Activated CD8-positive, alpha-beta T cell treated with anti-CD3 and anti-CD28 coated beads for 36 hours (primary cell): ENCODE results near the gene BLMH. TPM values are rescaled to one million over a fixed set of nuclear protein-coding genes. Genes with fewer than 3 reads are reported as not detected.

ENCODE experiments used
- ATAC-seq: fragments of 200-7000 bp; cut with Tn5 transposase; one replicate; pipeline ENCODE4 v1.10.0; 2021; ENCODE audit warnings: mild to moderate bottlenecking, moderate library complexity
- CTCF ChIA-PET: fragments of 350-600 bp; sonication (Branson Sonifier 250); formaldehyde crosslinking; loops from one replicate; lab custom pipeline; 2021; ENCODE audit warnings: antibody characterized with exemption; lab: Charles Lee
- POLR2A ChIA-PET: fragments of 350-600 bp; sonication (Branson Sonifier 250); formaldehyde crosslinking; loops from one replicate; lab custom pipeline; 2021; ENCODE audit warnings: antibody characterized with exemption; lab: Charles Lee
- DNase-seq: peaks from one replicate; pipeline ENCODE4 v3.0.0-alpha.2; 2020
- H3K27ac Mint-ChIP-seq: one replicate; pipeline ENCODE4 v1.8.0; 2021; ENCODE audit warnings: mild to moderate bottlenecking, mixed read lengths
- H3K27me3 Mint-ChIP-seq: one replicate; pipeline ENCODE4 v1.8.0; 2021; ENCODE audit warnings: mixed read lengths
- H3K36me3 Mint-ChIP-seq: one replicate; pipeline ENCODE4 v1.8.0; 2021; ENCODE audit warnings: low read depth, mixed read lengths
- H3K4me1 Mint-ChIP-seq: one replicate; pipeline ENCODE4 v1.8.0; 2021; ENCODE audit warnings: low read depth, mixed read lengths
- H3K4me3 Mint-ChIP-seq: one replicate; pipeline ENCODE4 v1.8.0; 2021; ENCODE audit warnings: mild to moderate bottlenecking, moderate library complexity, mixed read lengths
- H3K9me3 Mint-ChIP-seq: one replicate; pipeline ENCODE4 v1.8.0; 2021; ENCODE audit warnings: mixed read lengths
- CTCF ChIP-seq: fragments of 200-600 bp; IDR thresholded peaks from one replicate; pipeline ENCODE4 v1.8.0; 2022; ENCODE audit warnings: antibody characterized with exemption, mild to moderate bottlenecking
- intact Hi-C: fragments of 100-400 bp; cut with micrococcal nuclease; formaldehyde crosslinking; loops from one replicate; pipeline ENCODE4 v1.10.0; 2022
- total RNA-seq, 2 experiments: library from RNA; stranded (reverse); gene quantifications; one replicate each; pipeline ENCODE4 v1.2.3, GENCODE V29; 2021

BLMH gene
- total RNA-seq, 2 experiments from 2014 or later = 75.9 to 78.6 TPM

GRCh38 chr17:30318155-30318554 lies 26.4 kb upstream of the BLMH start:
- intact Hi-C loops = no loop called here
- no peak overlapping the region for H3K27ac Mint-ChIP-seq
- no peaks in the 10 kb centered on the region for H3K27me3 Mint-ChIP-seq
- H3K36me3 Mint-ChIP-seq = no peaks in the 10 kb centered on the region
- no peak for TF ChIP-seq CTCF
- no peak for ATAC-seq
- DNase-seq = no peak
- POLR2A ChIA-PET = interaction anchor here (1.2 kb wide), 1 partner anchor 26 kb away, joined by 4 read pairs; the partner anchor contains the start of gene BLMH
- no peak overlapping the region for H3K4me3 Mint-ChIP-seq
- CTCF ChIA-PET = interaction anchor here (1.0 kb wide), 2 partner anchors 13 to 18 kb away, joined by 3 read pairs; no protein-coding TSS in a partner anchor
- H3K9me3 Mint-ChIP-seq = no peaks in the 10 kb centered on the region
- H3K4me1 Mint-ChIP-seq = peaks cover 5% of the 10 kb centered on the region

- POLR2A ChIA-PET = interaction anchor here (1.2 kb wide), 1 partner anchor 24 kb away, joined by 3 read pairs; no protein-coding TSS in a partner anchor
- CTCF ChIA-PET = interaction anchor here (2.6 kb wide), 1 partner anchor 20 kb away, joined by 10 read pairs; no protein-coding TSS in a partner anchor
These were observed 25.0 kb upstream of the BLMH start for GRCh38 chr17:30316736-30317135.

GRCh38 chr17:30315106-30315505 lies 23.4 kb upstream of the BLMH start:
- ATAC-seq = no peak
- ChIA-PET POLR2A (interaction anchor here (0.7 kb wide), 1 partner anchor 30 kb away, joined by 3 read pairs; no protein-coding TSS in a partner anchor), CTCF (interaction anchor here (1.5 to 2.6 kb wide), 2 partner anchors 9 to 22 kb away, joined by 6 to 10 read pairs; no protein-coding TSS in a partner anchor)
- H3K27me3 Mint-ChIP-seq = no peaks in the 10 kb centered on the region
- no peaks in the 10 kb centered on the region for H3K36me3 Mint-ChIP-seq
- no peak for DNase-seq
- no peak for TF ChIP-seq CTCF
- no peaks in the 10 kb centered on the region for H3K4me1 Mint-ChIP-seq
- H3K27ac Mint-ChIP-seq = no peak overlapping the region
- intact Hi-C loops = no loop called here
- H3K9me3 Mint-ChIP-seq = no peaks in the 10 kb centered on the region
- no peak overlapping the region for H3K4me3 Mint-ChIP-seq

More at GRCh38 chr17:30316736-30317135, 25.0 kb upstream of the BLMH start:
- Mint-ChIP-seq H3K4me3 (no peak overlapping the region), H3K27me3 (no peaks in the 10 kb centered on the region), H3K9me3 (no peaks in the 10 kb centered on the region), H3K27ac (no peak overlapping the region), H3K36me3 (no peaks in the 10 kb centered on the region), H3K4me1 (no peaks in the 10 kb centered on the region)
- intact Hi-C loops = no loop called here
- TF ChIP-seq CTCF = no peak
- no peak for ATAC-seq
- DNase-seq = no peak

GRCh38 chr17:30314474-30314873 lies 22.7 kb upstream of the BLMH start:
- intact Hi-C loops = no loop called here
- no peak for TF ChIP-seq CTCF
- POLR2A ChIA-PET = interaction anchor here (0.7 kb wide), 1 partner anchor 17 kb away, joined by 3 read pairs; no protein-coding TSS in a partner anchor
- ATAC-seq (no peak), DNase-seq (no peak)
- Mint-ChIP-seq H3K9me3 (no peaks in the 10 kb centered on the region), H3K27ac (no peak overlapping the region), H3K36me3 (no peaks in the 10 kb centered on the region), H3K27me3 (no peaks in the 10 kb centered on the region), H3K4me1 (no peaks in the 10 kb centered on the region), H3K4me3 (no peak overlapping the region)
- CTCF ChIA-PET = interaction anchor here (1.2 to 1.5 kb wide), 2 partner anchors 9 to 22 kb away, joined by 3 to 6 read pairs; no protein-coding TSS in a partner anchor

GRCh38 chr17:30312226-30312625 lies 20.5 kb upstream of the BLMH start:
- H3K4me3 Mint-ChIP-seq = no peak overlapping the region
- DNase-seq = no peak
- ChIA-PET POLR2A (interaction anchor here (0.6 kb wide), 1 partner anchor 280 kb away, joined by 3 read pairs; no protein-coding TSS in a partner anchor), CTCF (interaction anchor here (0.9 kb wide), 1 partner anchor 15 kb away, joined by 3 read pairs; no protein-coding TSS in a partner anchor)
- no peaks in the 10 kb centered on the region for H3K27me3 Mint-ChIP-seq
- no peak for ATAC-seq
- TF ChIP-seq CTCF = no peak
- intact Hi-C loops = no loop called here
- H3K9me3 Mint-ChIP-seq = no peaks in the 10 kb centered on the region
- no peak overlapping the region for H3K27ac Mint-ChIP-seq
- no peaks in the 10 kb centered on the region for H3K36me3 Mint-ChIP-seq
- no peaks in the 10 kb centered on the region for H3K4me1 Mint-ChIP-seq
